ENCODE data around the gene SELENOW.

The SELENOW gene

GRCh38 chr19:47778049-47778953 is at the start of gene SELENOW:
TSS of gene SELENOW (plus strand) at chr19:47778703. CDS start at chr19:47778786, 83 bp downstream.
- TF ChIP-seq, protein P1, sequence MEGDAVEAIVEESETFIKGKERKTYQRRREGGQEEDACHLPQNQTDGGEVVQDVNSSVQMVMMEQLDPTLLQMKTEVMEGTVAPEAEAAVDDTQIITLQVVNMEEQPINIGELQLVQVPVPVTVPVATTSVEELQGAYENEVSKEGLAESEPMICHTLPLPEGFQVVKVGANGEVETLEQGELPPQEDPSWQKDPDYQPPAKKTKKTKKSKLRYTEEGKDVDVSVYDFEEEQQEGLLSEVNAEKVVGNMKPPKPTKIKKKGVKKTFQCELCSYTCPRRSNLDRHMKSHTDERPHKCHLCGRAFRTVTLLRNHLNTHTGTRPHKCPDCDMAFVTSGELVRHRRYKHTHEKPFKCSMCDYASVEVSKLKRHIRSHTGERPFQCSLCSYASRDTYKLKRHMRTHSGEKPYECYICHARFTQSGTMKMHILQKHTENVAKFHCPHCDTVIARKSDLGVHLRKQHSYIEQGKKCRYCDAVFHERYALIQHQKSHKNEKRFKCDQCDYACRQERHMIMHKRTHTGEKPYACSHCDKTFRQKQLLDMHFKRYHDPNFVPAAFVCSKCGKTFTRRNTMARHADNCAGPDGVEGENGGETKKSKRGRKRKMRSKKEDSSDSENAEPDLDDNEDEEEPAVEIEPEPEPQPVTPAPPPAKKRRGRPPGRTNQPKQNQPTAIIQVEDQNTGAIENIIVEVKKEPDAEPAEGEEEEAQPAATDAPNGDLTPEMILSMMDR (conservative IDR thresholded peaks at IDR 0.05): no peak
- peak within 1 kb of the TSS; percentile 99 for H3K27ac ChIP-seq

DNA sequence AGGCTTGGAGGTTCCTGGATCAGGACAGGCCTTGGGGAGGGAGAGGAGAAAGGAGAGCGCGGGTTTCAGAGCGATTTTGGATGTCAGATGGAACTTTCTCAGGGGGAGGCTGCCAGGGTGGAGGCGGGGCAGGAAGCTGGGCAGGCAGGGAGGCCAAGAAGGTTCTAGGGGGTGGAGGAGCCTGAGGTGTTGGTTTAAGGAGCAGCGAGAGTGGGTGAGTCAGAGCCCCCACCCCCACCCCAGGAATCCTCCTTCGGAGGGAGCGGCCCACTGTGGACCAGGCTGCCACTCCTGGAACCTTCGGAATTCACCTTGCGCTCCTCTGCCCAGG is 49.1 kb upstream of the SELENOW start:
- TF ChIP-seq, protein P1 (conservative IDR thresholded peaks at IDR 0.05): no peak
- no peak overlapping the region for H3K27ac ChIP-seq

- TF ChIP-seq, protein P1 (conservative IDR thresholded peaks at IDR 0.05): no peak
- H3K27ac ChIP-seq: no peak overlapping the region
Measured at GRCh38 chr19:47729799-47730520, 48.5 kb upstream of the SELENOW start.

DNA sequence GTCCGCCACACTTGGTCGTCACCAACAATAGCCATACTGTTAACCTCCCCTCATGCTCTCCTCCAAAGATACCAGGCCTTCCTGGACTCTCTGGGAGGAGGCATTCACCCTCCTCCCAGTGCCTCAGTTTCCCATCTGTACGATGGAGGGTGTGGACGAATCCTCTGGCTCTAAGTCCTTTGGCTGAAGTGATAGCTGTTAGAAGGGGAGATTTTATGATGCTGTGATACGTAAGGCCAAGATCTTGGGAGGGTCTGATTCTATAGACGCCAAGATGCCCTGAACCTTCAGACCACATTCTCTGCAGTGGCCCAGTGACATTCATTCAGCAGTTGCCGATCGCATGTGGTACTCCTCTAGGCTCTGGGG is 48.0 kb upstream of the SELENOW start:
- H3K27ac ChIP-seq: no peak overlapping the region
- TF ChIP-seq, protein P1 (conservative IDR thresholded peaks at IDR 0.05): no peak

DNA sequence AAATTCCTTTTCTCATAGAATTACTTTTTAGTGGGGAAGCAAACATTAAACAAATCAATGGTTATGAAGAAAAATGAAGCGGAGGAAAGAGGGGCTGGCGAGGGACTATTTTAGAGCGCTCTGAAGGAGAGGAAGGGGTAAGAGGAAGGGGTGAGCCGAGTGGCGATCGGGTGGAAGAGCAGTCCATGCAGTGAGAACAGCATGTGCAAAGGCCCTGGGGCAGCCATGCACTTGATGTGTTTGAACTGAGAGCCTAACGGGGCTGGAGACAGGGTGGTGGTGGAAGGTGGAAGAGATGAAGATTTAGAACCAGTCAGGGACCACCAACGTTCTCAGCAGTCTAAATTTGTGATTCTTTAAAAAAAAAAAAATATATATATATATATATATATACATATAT is 47.6 kb upstream of the SELENOW start:
- H3K27ac ChIP-seq: no peak overlapping the region
- TF ChIP-seq, protein P1 (conservative IDR thresholded peaks at IDR 0.05): no peak

DNA sequence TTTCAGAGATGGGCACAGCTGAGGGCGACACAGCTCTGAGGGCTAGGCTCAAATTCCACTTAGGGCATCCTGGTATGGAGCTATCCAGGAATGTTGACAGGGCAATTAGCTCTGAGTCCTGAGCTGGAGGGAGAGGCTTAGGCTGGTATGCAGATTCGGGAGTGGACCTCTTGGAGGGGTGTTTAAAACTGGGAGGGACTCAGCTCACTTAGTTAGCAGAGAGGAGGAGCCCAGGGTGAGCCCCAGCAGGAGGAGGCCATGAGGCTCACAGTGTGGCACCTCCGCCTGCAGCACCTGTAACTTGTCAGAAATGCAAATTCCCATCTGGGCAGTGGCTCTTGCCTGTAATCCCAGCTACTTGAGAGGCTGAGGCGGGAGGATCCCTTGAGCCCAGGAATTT is 43.4 kb upstream of the SELENOW start:
- no peak overlapping the region for H3K27ac ChIP-seq
- TF ChIP-seq, protein P1 (conservative IDR thresholded peaks at IDR 0.05): no peak

DNA sequence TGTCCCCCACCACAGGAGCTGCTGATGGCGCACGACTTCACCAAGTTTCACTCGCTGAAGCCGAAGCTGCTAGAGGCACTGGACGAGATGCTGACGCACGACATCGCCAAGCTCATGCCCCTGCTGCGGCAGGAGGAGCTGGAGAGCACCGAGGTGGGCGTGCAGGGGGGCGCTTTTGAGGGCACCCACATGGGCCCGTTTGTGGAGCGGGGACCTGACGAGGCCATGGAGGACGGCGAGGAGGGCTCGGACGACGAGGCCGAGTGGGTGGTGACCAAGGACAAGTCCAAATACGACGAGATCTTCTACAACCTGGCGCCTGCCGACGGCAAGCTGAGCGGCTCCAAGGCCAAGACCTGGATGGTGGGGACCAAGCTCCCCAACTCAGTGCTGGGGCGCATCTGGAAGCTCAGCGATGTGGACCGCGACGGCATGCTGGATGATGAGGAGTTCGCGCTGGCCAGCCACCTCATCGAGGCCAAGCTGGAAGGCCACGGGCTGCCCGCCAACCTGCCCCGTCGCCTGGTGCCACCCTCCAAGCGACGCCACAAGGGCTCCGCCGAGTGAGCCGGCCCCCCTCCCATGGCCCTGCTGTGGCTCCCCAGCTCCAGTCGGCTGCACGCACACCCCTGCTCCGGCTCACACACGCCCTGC is 37.5 kb upstream of the SELENOW start:
- TF ChIP-seq, protein P1 (conservative IDR thresholded peaks at IDR 0.05): no peak

More for the DNA sequence above, 37.5 kb upstream of the SELENOW start:
- H3K27ac ChIP-seq: no peak overlapping the region
